Testis (tissue), 3 donors: ENCODE measurements around the gene TMEM168. TPM values are rescaled to one million over a fixed set of nuclear protein-coding genes. Genes with fewer than 3 reads are reported as not detected.

ENCODE experiments used
- DNase-seq: peaks from one replicate; pipeline ENCODE4 v3.0.0-alpha.2; 2019
- H3K27ac ChIP-seq, 2 donors: fragments of 200-600 bp; sonication (generic); one replicate each; pipeline ENCODE4 v1.5.1; 2019
- H3K27me3 ChIP-seq: fragments of 200-600 bp; sonication (generic); one replicate; pipeline ENCODE4 v1.5.1; 2019
- H3K36me3 ChIP-seq: fragments of 200-600 bp; sonication (generic); one replicate; pipeline ENCODE4 v1.5.1; 2017; ENCODE audit warnings: low read depth; ENCODE audit errors: missing control alignments
- H3K4me1 ChIP-seq: fragments of 200-600 bp; sonication (generic); one replicate; pipeline ENCODE4 v1.5.1; 2019
- H3K4me3 ChIP-seq, 2 donors: fragments of 200-600 bp; sonication (generic); one replicate each; pipeline ENCODE4 v1.5.1; 2017 to 2019
- H3K9me3 ChIP-seq: fragments of 200-600 bp; sonication (generic); one replicate; pipeline ENCODE4 v1.5.1; 2017
- POLR2A ChIP-seq: fragments of 450-650 bp; IDR thresholded peaks from one replicate; pipeline ENCODE4 v1.6.1; 2017; ENCODE audit warnings: antibody characterized with exemption, mild to moderate bottlenecking, moderate library complexity
- WGBS, 2 donors: methylation state at CpG; one replicate each; pipeline ENCODE4 v1.1.5; 2018; 5-methylcytosine and 5-hydroxymethylcytosine counted together
- intact Hi-C: fragments of 100-400 bp; cut with DNase I; formaldehyde crosslinking; loops from one replicate; pipeline ENCODE4 v1.15.1; 2023; ENCODE audit warnings: low total_unique reads
- polyA plus RNA-seq: library from polyadenylated mRNA; stranded (reverse); fragments of 350-450 nt; fragmentation: Illumina TruSeq; extraction: RNeasy Lipid Tissue Mini Kit (QIAGEN cat#74804); gene quantifications from one replicate; pipeline ENCODE4 v1.2.3, GENCODE V29; 2014; ENCODE audit warnings: low read depth, low replicate concordance; ENCODE audit not compliant: insufficient read depth
- total RNA-seq, 2 donors: library from RNA; depleted of rRNA; stranded (reverse); fragments of >200 nt; gene quantifications; one replicate each; pipeline ENCODE4 v1.2.3, GENCODE V29; 2016
- TF ChIP-seq, protein P1 (sequence below), 3 experiments: fragments of 450-650 bp in 2 of 3; fragments of 200-600 bp in 1 of 3; sonication (generic) in 1 of 3; IDR thresholded peaks; one replicate each; pipeline ENCODE4 v1.5.1; 2016 to 2019; ENCODE audit warnings: antibody characterized with exemption in 3 of 3, mild to moderate bottlenecking in 2 of 3, moderate library complexity in 1 of 3

The TMEM168 gene
- total and polyA plus RNA-seq, 3 donors from 2014 or later: 21.4 to 31.7 (median 26.1) TPM

GRCh38 chr7:112721366-112721765 lies 68.8 kb downstream of the TMEM168 start:
- Histone ChIP-seq H3K27me3 (no peaks in the 10 kb centered on the region), H3K4me1 (no peaks in the 10 kb centered on the region), H3K36me3 (no peaks in the 10 kb centered on the region), H3K27ac (no peak overlapping the region), H3K4me3 (no peak overlapping the region), H3K9me3 (no peaks in the 10 kb centered on the region)
- 65 to 76% methylated on average over 1 of the region's 1 CpG for WGBS, 2 donors
- TF ChIP-seq, protein P1, sequence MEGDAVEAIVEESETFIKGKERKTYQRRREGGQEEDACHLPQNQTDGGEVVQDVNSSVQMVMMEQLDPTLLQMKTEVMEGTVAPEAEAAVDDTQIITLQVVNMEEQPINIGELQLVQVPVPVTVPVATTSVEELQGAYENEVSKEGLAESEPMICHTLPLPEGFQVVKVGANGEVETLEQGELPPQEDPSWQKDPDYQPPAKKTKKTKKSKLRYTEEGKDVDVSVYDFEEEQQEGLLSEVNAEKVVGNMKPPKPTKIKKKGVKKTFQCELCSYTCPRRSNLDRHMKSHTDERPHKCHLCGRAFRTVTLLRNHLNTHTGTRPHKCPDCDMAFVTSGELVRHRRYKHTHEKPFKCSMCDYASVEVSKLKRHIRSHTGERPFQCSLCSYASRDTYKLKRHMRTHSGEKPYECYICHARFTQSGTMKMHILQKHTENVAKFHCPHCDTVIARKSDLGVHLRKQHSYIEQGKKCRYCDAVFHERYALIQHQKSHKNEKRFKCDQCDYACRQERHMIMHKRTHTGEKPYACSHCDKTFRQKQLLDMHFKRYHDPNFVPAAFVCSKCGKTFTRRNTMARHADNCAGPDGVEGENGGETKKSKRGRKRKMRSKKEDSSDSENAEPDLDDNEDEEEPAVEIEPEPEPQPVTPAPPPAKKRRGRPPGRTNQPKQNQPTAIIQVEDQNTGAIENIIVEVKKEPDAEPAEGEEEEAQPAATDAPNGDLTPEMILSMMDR (IDR thresholded peaks at IDR 0.05): no peak
- no peak for TF ChIP-seq POLR2A
- DNase-seq: no peak
- intact Hi-C loops: no loop called here

DNA sequence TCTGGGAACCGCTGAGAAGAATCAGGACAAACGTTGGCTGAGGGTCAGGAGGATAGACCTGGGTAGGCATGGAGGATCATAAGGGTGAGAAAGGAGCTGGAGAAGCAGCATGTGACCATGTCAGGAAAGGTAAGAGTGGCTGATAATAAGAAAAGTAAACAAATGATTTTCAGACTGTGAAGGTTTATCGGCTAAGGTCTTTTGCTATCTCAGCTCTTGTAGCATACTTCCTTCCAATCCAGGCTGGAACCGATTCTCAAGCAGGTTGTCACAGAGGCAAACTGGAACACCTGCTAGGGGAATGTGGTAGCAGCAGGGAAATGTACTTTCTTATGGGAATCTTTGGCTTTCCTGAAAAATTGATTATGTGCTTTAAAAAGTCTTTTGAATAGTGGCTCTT lies 74.7 kb downstream of the TMEM168 start:
- no peak for TF ChIP-seq POLR2A
- TF ChIP-seq, protein P1 (IDR thresholded peaks at IDR 0.05): no peak
- DNase-seq: no peak
- Histone ChIP-seq H3K9me3 (no peaks in the 10 kb centered on the region), H3K4me3 (no peak overlapping the region), H3K4me1 (no peaks in the 10 kb centered on the region), H3K27ac (no peak overlapping the region), H3K27me3 (no peaks in the 10 kb centered on the region), H3K36me3 (no peaks in the 10 kb centered on the region)
- intact Hi-C loops: no loop called here
- 92% methylated on average over 4 of the region's 4 CpGs for WGBS, 2 donors

GRCh38 chr7:112714917-112715316 lies 75.3 kb downstream of the TMEM168 start:
- H3K27ac ChIP-seq: no peak overlapping the region
- no peak for DNase-seq
- no peaks in the 10 kb centered on the region for H3K36me3 ChIP-seq
- TF ChIP-seq, protein P1 (IDR thresholded peaks at IDR 0.05): no peak
- no peak for TF ChIP-seq POLR2A
- no peaks in the 10 kb centered on the region for H3K27me3 ChIP-seq
- no peaks in the 10 kb centered on the region for H3K9me3 ChIP-seq
- H3K4me1 ChIP-seq: no peaks in the 10 kb centered on the region
- intact Hi-C loops: no loop called here
- no peak overlapping the region for H3K4me3 ChIP-seq
- WGBS, 2 donors: 98 to 100% methylated on average over 2 of the region's 2 CpGs
